ENCODE measurements around the gene SHB. TPM values are rescaled to one million over a fixed set of nuclear protein-coding genes. Genes with fewer than 3 reads are reported as not detected.

SHB gene
- 1 to 10 TPM; 2.4 to 2.6 TPM for total RNA-seq

- ChIA-PET POLR2A (interaction anchor here (0.6 kb wide), 1 partner anchor 165 kb away, joined by 5 read pairs; the partner anchor contains the start of gene SLC25A51), CTCF (interaction anchor here (0.6 to 2.6 kb wide), 3 partner anchors 9 to 155 kb away, joined by 4 to 10 read pairs (median 4); no protein-coding TSS in a partner anchor)
Observed at GRCh38 chr9:38068701-38069628, at the start of gene SHB. Gene SHB, minus strand, starts transcription at chr9:38069227. Its CDS starts 582 bp downstream, at chr9:38068645.

GRCh38 chr9:38117651-38118050, 48.6 kb upstream of the SHB start:
- ChIA-PET CTCF (no interaction called here), POLR2A (no interaction called here)

GRCh38 chr9:38114905-38115304, 45.9 kb upstream of the SHB start:
- CTCF ChIA-PET, result no interaction called here
- POLR2A ChIA-PET, result no interaction called here

DNA sequence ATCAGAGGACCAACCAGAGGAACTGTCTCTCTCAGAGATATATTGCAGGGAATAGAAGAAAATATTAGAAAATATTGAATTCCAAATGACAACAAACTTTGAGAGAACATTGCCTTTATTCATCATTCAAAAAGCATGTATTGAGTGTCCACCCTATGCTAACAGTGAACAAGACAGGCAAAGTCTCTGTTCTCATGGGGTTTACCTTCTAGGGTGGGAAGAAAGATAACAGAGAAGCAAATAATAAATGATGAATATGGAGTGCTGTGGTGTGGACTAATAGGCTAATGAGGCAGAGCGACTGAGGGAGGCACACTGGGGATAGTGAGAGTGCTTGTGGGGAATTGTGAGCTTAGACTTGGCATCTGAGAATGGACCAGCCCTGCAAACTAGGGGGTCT, 43.4 kb upstream of the SHB start:
- CTCF ChIA-PET, result no interaction called here
- POLR2A ChIA-PET, result no interaction called here

DNA sequence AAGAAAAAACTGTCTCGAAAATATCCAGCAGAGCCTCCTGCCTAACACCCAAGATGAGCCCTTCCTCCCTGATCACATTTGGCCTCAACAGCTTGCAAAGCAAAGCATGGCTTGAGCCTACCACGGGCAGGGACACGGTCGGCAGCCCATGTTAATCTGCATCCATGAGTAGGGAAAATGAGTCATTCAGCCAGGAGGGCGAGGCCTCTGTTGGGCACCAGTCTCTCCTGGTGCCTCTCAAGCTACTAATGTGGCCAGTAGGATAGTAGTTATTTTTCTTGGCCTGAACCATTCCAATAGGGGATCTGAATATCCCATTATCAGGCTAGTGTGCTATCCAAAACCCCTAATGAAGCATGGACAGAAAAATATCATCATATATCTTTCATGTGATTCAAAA, 43.0 kb upstream of the SHB start:
- ChIA-PET POLR2A (no interaction called here), CTCF (no interaction called here)

GRCh38 chr9:38110476-38110875, 41.4 kb upstream of the SHB start:
- CTCF ChIA-PET, result no interaction called here

GRCh38 chr9:38109601-38110000, 40.6 kb upstream of the SHB start:
- CTCF ChIA-PET, result no interaction called here

More at GRCh38 chr9:38110476-38110875, 41.4 kb upstream of the SHB start:
- POLR2A ChIA-PET, result no interaction called here

DNA sequence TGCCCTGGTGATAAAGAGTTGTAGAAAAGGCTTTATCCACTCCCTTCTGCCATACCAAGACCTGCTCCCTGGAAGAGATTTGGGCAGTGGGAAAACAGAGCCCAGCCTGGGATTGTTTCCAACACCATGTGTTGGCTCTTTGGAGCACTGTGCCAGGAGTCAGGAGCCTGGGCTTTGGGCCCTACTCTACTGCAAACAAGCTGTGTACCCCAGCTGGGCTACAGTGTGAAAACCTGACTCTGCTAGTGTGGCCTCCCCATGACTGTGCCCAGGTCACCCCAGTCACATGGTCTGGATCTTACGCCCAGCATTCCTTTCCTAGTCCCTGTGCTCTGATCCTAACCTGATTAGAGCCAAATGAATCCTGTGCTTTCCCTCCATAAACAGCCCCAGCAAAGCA, 39.3 kb upstream of the SHB start:
- CTCF ChIA-PET, result interaction anchor here (1.1 kb wide), 1 partner anchor 20 kb away, joined by 3 read pairs; no protein-coding TSS in a partner anchor
- POLR2A ChIA-PET, result no interaction called here

More at GRCh38 chr9:38109601-38110000, 40.6 kb upstream of the SHB start:
- POLR2A ChIA-PET, result no interaction called here

DNA sequence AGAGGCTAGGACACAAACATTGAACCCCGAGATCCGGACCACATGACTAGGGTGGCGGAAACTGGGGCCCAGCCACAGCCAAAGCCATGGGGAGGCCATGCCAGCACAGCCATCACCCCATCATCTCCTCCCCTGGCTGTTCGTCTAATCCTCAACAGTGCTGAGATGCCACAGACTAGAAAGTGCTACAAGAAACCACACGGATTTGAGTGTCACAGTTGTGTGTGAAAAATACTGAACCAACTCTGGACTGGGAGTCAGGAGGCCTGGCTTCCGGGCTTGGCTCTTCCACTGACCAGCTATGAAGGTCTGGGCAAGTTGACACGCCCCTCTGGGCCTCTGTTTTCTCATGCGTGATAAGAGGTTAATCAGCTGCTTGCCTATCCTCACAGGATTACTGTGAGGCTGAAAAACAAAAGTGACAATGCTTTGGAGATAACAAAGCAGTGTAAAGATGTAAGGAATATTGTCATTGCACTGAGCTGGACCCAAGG, 38.8 kb upstream of the SHB start:
- ChIA-PET CTCF (no interaction called here), POLR2A (no interaction called here)

- POLR2A ChIA-PET, result no interaction called here
- CTCF ChIA-PET, result no interaction called here
Observed at GRCh38 chr9:38107405-38107804, 38.4 kb upstream of the SHB start.

DNA sequence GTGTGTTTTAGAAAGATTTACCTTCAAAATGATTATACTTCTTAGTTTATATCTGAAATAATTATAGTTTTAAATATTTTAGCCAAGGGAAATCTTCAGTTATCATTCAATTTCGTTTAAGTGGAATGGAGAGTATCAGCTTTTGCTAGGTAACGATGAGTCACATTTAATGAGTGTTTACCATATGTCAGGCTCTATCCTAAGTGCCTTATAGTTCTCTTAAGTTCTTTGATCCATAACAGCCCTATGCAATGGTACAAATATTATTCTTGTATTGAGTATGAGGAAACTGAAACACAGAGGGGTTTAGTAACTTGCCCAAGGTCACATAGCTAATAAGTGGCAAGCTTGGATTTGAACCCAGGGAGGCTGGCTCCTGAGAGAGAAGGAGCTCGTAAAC, 37.5 kb upstream of the SHB start:
- CTCF ChIA-PET, result no interaction called here
- POLR2A ChIA-PET, result no interaction called here

- ChIA-PET CTCF (no interaction called here), POLR2A (no interaction called here)
Observed at GRCh38 chr9:38103340-38103739, 34.3 kb upstream of the SHB start.

DNA sequence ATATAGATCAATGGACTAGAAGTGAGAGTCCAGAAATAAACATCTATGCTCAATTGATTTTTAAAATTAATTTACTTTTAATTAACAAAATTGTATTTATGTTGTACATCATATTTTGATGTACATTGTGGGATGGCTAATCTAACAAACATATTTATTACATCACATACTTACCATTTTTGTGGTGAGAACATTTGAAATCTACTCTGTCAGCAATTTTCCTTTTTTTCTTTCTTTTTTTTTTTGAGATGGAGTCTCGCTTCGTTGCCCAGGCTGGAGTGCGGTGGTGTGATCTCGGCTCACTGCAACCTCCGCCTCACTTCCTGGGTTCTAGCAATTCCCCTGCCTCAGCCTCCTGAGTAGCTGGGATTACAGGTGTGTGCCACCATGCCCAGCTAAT, 32.4 kb upstream of the SHB start:
- ChIA-PET CTCF (interaction anchor here (1.2 kb wide), 1 partner anchor 188 kb away, joined by 3 read pairs; no protein-coding TSS in a partner anchor), POLR2A (no interaction called here)

DNA sequence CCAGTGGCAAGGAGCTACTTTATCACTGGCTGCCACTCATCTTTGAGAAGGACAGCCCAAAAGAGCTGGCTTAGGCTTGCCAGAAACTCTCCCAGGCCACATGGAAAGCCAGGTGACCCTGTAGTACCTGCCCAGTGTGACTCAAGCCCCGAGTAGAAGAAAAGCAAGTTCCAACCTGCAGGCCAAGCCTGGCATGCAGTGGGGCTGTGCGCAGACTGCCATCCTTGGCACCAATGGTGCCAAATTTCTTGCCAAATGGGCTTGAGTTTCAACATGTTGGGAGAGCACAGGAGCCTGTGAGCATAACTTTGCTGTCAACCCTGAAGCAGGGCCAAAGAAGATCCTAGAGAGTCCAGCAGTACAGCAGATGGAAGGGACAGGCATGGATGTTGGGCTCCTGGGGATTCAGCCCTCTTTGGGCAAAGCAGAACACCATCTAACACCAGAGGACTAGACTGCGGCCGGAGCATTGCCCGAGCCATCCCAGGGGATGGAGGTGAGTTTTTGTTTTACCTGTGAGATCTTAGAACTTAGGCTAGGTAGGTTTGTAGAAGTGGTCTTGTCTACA, 27.3 kb upstream of the SHB start:
- ChIA-PET CTCF (no interaction called here), POLR2A (no interaction called here)

GRCh38 chr9:38094165-38094564, 25.1 kb upstream of the SHB start:
- ChIA-PET POLR2A (no interaction called here), CTCF (no interaction called here)

DNA sequence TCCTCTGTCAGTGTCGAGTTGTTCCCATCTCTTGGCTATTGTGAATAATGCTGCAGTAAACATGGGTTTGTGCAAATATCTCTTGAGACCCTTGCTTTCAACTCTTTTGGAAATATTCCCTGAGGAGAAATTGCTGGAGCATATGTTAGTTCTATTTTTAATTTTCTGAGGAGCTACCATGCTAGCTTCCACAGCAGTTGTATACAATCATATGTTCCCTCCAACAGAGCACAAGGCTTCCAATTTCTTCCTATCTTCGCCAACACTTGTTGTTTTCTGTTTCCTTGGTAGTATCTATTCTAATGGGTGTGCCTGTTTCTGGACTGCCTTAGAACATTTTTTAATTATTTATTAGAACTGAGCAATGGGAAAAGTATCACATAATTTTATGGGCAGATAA, 23.6 kb upstream of the SHB start:
- CTCF ChIA-PET, result interaction anchor here (0.6 kb wide), 1 partner anchor 155 kb away, joined by 3 read pairs; no protein-coding TSS in a partner anchor
- POLR2A ChIA-PET, result no interaction called here

DNA sequence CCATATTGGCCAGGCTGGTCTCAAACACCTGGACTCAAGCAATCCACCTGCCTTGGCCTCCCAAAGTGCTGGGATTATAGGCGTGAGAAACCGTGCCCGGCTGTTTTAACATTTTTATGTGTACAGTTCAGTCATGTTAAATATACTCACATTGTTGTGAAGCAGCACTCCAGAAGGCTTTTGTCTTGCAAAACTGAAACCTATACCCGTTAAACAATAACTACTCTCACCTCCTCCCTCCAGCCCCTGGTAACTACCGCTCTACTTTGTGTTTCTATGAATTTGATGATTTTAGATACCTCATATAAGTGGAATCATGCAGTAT, 23.1 kb upstream of the SHB start:
- ChIA-PET POLR2A (no interaction called here), CTCF (no interaction called here)

DNA sequence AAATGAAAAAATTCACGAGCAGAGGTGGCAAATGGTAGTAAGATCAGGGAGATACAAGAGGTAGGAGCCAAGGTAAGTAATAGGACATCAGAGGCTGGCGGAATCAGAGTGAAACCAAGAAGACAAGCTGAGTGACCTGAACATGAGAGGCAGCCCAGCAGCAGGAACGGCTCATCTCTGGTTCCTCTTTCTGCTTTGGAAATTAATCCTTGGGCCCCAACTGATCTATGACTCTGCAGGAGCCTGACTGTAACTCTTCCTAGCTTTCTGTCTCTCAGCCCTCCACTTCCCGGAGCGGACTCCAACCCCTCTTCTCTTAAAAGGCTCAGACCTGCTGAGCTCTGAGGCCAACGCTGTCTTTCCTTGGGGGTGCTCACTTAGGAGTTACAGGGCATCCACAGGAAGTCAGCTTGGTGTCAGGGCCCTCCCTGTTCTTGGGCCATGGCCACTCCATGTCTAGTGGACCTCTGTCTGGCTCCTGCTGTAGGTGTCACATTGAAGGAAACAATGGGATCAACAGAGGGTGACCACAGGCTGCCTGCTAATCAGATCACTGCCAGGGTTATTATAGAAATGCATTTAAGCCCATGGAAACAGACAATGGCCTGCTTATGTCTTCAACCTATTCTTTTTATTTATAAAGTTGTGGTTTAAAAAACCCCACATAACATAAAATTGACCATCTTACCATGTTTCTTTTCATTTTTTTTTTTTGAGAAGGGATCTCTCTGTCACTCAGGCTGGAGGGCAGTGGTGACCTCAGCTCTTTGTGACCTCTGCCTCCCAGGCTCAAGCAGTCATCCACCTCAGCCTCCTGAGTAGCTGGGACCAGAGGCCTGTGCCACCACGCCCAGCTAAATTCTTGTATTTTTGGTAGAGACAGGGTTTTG, 22.5 kb upstream of the SHB start:
- ChIA-PET CTCF (no interaction called here), POLR2A (no interaction called here)

GRCh38 chr9:38090170-38090569, 21.1 kb upstream of the SHB start:
- ChIA-PET POLR2A (interaction anchor here (0.7 kb wide), 1 partner anchor 12 kb away, joined by 9 read pairs; no protein-coding TSS in a partner anchor), CTCF (no interaction called here)
